H1 (cell line): ENCODE results near the gene ZFTA. TPM values are rescaled to one million over a fixed set of nuclear protein-coding genes. Genes with fewer than 3 reads are reported as not detected.

Source experiments
- ATF3 ChIP-seq: IDR thresholded peaks from 2 replicates; pipeline ENCODE4 v1.6.1; 2011; ENCODE audit warnings: low read depth, mild to moderate bottlenecking, low read length; ENCODE audit not compliant: insufficient read depth
- PHF8 ChIP-seq: fragments of 200-600 bp; sonication (generic); conservative IDR thresholded peaks from 2 replicates; pipeline ENCODE4 v1.7.1; 2012; ENCODE audit warnings: low read depth, mild to moderate bottlenecking, inconsistent platforms, low read length, moderate library complexity
- TBP ChIP-seq: IDR thresholded peaks from 2 replicates; pipeline ENCODE4 v1.6.1; 2011; ENCODE audit warnings: low read depth, low read length, improper control_type of control experiment
- polyA plus RNA-seq, 7 experiments: library from polyadenylated mRNA; depleted of rRNA in 3 of 7; stranded (reverse) in 5 of 7; unstranded in 2 of 7; fragments of >200 nt in 5 of 7; fragments of 200-250 nt in 2 of 7; gene quantifications; 1 replicate in 5 of 7; 2 replicates in 1 of 7; 4 replicates in 1 of 7; pipeline versions ENCODE4 v1.2.1 to v1.2.3, GENCODE V29; 2011 to 2013; ENCODE audit warnings: missing spikeins in 2 of 7, mixed read lengths in 2 of 7
- total RNA-seq: library from RNA; stranded (reverse); fragmentation: NEBNext Ultra II Directional; extraction: Animal tissue kit (Norgen Biotek cat#: 25700); gene quantifications from 2 replicates; pipeline ENCODE4 v1.2.1, GENCODE V29; 2021

Gene ZFTA
- total and polyA plus RNA-seq, 2 of the 8 experiments (the other 6 are each of a cell fraction or from before 2014, with no cell fraction given) = 9.5 to 34.0 TPM

GRCh38 chr11:63767565-63768236, 874 bp downstream of the ZFTA start (continued):
- TF ChIP-seq ATF3 (no peak), PHF8 (0 out of 2 replicates have a peak, but pooled peaks have one; percentile 42), TBP (peak; percentile 78)
